ENCODE data around the gene REEP1. TPM values are rescaled to one million over a fixed set of nuclear protein-coding genes. Genes with fewer than 3 reads are reported as not detected.
"Not testable (repeated sequence)": the region's sequence is repeated elsewhere in the genome, so short reads cannot be mapped to it uniquely, and the experiment has no call there.

The REEP1 gene
- total RNA-seq, 1 experiment from 2014 or later, result not detected

DNA sequence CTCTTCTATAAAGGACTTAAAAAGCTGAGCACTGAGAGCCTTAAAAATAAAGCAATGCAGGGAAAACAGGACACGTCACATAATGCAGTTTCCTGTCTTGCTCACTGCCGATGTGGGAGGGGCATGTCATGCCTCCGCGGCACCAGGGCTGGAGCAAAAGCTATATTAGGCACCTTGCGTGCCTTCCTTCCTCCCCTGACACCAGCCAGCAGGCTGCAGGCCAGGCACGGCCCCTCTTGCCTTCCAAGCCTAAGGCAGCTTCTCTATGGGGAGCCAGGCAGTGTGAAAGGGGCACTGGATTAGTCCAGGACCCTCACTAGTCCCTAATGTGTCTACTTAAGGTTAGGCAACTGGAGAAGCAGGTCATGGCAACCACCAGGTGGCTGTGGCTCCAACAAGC, 111.8 kb downstream of the REEP1 start:
- DNase-seq (ENCODE audit: low spot score), result no peak

GRCh38 chr2:86224645-86225355, 112.6 kb downstream of the REEP1 start:
- DNase-seq (ENCODE audit: low spot score), result no peak

DNA sequence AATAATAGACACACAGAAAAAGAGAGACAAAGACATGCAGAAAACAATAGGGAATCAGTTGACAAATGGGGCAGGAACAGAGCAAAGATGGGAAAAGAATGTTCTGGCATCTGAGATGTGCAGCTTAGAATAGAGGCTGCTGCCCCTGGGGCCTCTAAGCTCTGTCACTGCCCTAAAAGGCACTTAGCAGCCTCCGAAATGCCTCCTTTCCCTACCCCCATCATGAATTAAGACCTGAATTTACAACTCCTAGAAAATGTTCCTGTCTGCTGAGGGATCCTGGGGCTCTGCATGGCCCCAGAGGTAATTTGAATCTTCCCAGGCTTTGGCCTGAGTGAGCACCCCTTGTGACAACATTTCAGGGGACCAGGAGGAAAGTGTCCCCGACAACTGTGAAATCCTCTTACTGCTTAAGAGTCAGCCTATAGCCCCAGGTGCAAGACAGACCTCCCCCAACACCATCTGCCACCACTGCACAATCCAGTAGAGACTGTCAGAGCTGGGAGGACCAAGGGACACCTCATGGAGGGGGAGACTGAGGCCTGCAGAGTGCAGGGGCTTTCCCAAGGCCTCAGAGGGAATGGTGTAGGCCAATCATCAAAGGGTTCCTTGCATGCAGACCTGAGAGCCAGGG, 113.4 kb downstream of the REEP1 start:
- DNase-seq (ENCODE audit: low spot score), result no peak

GRCh38 chr2:86223140-86223926, 114.1 kb downstream of the REEP1 start:
- DNase-seq (ENCODE audit: low spot score), result no peak

DNA sequence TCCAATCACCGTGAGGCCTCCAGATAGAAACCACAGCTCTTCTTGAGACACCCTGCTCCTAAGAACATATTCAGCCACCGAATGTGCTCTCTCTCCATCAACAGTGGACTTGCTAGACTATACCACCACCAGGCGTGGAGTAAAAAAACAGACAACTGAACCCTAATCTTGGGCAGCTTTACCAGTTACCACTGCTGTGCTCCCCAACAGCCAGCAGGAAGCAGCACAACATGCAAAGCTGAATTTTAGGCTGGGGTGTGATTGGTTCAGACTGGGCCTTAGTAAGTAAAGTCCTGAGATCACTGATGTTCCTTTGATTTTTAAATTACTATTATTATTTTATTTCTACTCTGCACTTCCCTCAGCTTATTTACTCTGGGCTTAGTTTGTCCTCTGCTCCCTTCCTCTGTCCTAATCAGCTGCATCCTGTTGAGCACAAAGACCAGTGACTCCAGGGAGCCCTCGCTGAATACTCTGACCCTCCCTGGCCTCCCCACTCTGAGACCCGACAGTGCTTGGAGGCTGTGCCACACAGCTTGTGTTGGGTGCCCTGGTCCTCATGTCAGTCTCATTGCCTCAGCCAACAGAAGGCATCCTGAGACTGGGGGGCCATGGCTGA, 116.3 kb downstream of the REEP1 start:
- peak; percentile 68 for DNase-seq (ENCODE audit: low spot score)

- no peak for DNase-seq (ENCODE audit: low spot score)
These were observed 117.5 kb downstream of the REEP1 start for GRCh38 chr2:86219896-86220295.

DNA sequence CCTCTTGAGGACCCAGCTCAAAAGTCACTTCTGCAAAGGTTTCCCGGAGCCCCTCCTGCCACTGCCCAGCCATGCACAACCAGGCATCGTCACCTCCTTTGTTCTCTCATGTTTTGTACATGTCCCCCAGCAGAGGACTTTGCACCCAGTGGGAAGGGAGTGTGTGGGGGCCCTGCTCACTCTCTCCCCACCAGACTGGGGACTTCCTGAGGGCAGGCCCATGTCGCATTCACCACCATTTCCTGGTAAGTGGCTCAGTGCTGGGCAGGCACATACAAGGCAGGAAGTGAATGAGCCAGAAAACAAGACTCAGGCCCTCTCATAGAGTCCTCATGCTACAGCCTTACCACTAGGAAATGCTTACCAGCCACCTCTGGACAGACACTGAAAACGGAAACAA, 119.3 kb downstream of the REEP1 start:
- DNase-seq (ENCODE audit: low spot score), result no peak

GRCh38 chr2:86216575-86217555, 120.6 kb downstream of the REEP1 start:
- DNase-seq (ENCODE audit: low spot score), result no peak

GRCh38 chr2:86214503-86214832, 123.0 kb downstream of the REEP1 start:
- DNase-seq (ENCODE audit: low spot score), result no peak

GRCh38 chr2:86213699-86214502, 123.5 kb downstream of the REEP1 start:
- DNase-seq (ENCODE audit: low spot score), result no peak

- peak; percentile 23 for DNase-seq (ENCODE audit: low spot score)
These were observed 124.4 kb downstream of the REEP1 start for GRCh38 chr2:86213056-86213455.

DNA sequence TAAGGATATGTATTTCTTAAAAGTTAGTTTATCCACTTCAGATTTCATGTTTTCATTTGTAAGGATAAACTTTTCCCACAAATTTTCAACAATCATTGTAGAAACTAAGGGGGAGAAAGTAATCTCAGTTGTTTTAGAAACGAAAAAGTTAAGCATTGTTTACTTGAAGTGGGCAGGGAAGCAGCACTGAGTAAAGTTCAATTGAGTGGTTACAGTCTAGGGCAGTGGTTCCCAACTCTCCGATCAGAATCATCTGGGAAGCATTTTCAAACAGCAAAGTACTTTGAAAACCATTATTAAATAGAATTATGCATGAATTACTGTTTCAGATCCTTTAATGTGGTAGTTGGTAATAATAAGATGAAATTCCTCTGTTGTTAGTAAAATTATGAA, 125.6 kb downstream of the REEP1 start:
- DNase-seq (ENCODE audit: low spot score), result no peak

DNA sequence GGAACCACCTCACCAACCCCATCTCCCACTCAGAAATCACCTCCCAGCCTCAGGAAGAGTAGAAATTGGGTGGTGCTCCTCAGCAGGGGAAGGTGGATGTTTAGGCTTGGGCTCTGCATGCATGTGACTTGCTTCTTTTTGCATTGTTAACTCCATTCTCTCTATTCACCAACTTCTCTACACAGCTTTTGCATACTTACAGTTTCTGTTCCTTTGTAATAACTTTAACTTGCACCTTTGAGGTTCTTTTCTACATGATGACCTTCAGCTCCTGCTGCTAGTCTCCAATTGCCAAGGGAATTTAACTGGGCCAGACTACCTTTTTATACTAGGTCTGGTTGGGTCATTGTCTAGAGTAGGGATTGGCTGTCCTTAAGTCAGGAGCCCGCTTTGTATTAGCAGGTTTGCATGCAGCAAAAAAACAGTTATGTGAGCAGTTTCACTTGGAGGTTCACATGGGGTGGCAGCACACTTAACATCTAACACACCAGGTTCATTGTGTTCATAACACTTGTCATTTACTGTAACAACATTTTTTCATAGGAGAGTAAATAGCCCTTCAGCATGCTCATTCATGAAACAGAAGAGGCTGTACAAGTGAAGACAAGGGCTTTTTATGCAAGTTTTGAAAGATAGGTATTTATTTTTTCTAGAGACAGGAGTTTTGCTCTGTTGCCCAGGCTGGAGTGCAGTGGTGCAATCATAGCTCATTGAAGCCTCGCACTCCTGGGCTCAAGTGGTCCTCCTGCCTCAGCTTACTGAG, 126.2 kb downstream of the REEP1 start:
- no peak for DNase-seq (ENCODE audit: low spot score)

DNA sequence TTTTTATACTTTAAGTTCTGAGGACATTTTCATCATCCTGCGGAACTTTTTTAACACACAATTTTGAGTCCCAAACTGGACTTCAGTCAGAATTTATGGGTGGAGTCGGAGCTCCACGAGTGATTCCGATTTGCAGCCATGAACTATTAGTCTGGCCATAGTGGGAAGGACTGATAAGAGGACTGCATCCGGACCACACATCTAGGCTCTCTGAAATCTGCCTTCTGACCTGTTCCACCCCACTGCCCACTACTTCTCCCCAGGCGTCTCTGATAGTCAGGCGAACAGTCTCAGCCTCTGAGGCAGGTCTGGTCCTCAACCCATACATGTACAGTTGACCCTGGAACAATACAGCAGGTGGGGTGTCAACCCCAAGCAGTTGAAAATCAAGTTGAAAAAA, 133.0 kb downstream of the REEP1 start:
- DNase-seq (ENCODE audit: low spot score), result no peak

DNA sequence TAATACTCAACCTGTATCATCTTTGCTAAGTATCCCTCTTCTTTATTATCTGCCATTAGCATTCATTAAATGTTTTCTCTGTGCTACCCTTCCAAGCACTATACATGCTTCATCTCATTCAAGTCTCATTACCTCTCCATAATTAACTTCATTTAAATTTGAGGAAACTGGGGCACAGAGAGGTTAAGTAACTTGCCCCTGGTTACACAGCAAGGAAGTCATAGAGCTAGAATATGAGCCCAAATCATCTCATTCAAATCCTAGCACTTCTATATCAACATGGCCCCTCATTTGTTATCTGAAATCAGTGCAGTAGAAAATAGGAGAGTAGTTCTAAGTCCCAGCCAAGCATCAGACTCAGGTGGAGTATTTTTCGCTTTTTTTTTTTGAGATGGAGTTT, 133.8 kb downstream of the REEP1 start:
- no peak for DNase-seq (ENCODE audit: low spot score)

DNA sequence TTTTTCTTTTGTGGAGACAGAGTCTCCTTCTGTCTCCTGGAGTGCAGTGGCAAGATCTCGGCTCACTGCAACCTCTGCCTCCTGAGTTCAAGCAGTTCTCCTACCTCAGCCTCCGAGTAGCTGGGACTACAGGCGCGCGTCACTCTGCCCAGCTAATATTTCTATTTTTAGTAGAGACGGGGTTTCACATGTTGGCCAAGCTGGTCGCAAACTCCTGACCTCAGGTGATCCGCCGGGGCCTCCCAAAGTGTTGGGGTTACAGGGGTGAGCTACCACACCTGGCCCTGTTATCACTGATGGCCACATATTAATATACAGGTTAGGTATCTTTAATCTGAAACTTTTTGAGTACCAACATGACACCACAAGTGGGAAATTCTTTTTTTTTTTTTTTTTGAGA, 134.7 kb downstream of the REEP1 start:
- no peak for DNase-seq (ENCODE audit: low spot score)

DNA sequence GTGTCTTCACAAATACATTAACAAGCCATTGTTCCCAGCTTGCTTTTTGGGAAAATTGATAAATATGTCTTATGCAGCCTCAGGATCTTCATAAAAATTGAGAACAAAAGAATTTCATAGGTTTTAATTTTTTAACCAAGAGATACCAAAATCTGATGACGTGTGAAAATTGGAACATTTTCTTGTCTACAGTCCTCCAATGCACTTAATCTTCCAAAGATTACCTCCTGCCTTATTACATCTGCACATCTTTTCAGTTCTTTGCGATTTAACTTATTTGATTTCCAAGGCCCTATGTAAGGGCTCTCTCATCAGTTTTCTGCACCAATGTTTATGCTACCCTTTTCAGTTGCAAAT, 135.1 kb downstream of the REEP1 start:
- no peak for DNase-seq (ENCODE audit: low spot score)

DNA sequence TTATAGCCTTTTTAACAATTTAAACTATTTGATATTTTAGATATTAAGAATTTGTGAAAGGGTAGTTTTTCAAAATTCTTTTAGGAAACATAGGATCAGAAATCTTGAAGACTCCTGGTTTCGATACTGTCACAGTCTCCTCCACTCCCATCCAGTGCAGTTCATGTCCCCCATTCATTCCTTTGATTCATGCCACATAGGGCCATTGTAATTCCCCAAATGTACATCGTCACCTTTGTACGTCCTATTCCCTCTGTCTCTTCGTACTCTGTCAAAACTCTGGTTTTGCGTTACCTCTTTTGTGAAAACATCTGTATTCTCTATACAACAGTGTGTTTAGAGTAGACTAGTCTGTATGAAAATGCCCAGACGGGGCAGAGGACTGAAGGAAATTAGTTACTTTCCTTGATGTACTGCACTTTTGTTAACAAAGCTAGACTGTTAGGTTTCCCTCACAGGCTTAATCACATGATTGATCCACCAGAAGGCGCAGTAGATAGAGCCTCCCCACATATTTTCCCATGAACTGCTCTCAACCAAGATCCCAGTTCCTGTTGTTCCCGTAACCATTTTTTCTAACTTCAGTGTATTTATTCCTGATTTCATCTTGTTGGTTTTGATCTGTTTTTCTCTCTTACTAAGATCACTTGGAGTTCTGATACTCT, 135.6 kb downstream of the REEP1 start:
- DNase-seq (ENCODE audit: low spot score), result no peak

GRCh38 chr2:86200564-86200963, 136.9 kb downstream of the REEP1 start:
- not testable (repeated sequence) for DNase-seq (ENCODE audit: low spot score)
